Stomach (tissue), 9 donors: Measurements from ENCODE around the gene SDSL. TPM values are rescaled to one million over a fixed set of nuclear protein-coding genes. Genes with fewer than 3 reads are reported as not detected.
A peak's percentile ranks its signal among the peaks of the same experiment; 100 is the strongest.

ENCODE experiments used
- DNase-seq, 2 donors: peaks; one replicate each; pipeline versions ENCODE4 v3.0.0 to v3.0.0-alpha.2; 2013 to 2019
- H3K27ac ChIP-seq, 5 donors: fragments of 200-600 bp in 4 of 5; sonication (generic) in 4 of 5; one replicate each; pipeline ENCODE4 v1.5.1; 2013 to 2019; ENCODE audit warnings: mild to moderate bottlenecking in 1 of 5, moderate library complexity in 1 of 5
- H3K27me3 ChIP-seq, 3 donors: fragments of 200-600 bp; sonication (generic); one replicate each; pipeline ENCODE4 v1.5.1; 2017 to 2019; ENCODE audit warnings: mixed run types in 1 of 3
- H3K36me3 ChIP-seq, 4 donors: fragments of 200-600 bp; sonication (generic); 1 replicate in 3 of 4; 2 replicates in 1 of 4; pipeline ENCODE4 v1.5.1; 2016 to 2019
- H3K4me1 ChIP-seq, 4 donors: fragments of 200-600 bp; sonication (generic); one replicate each; pipeline ENCODE4 v1.5.1; 2016 to 2019
- H3K4me3 ChIP-seq, 4 donors: fragments of 200-600 bp; sonication (generic) in 3 of 4; one replicate each; pipeline ENCODE4 v1.5.1; 2016 to 2019; ENCODE audit warnings: mild to moderate bottlenecking in 1 of 4
- H3K9me3 ChIP-seq, 4 donors: fragments of 200-600 bp; sonication (generic); one replicate each; pipeline ENCODE4 v1.5.1; 2016 to 2019
- CTCF ChIP-seq, 7 experiments: fragments of 450-650 bp in 4 of 7; fragments of 200-600 bp in 3 of 7; sonication (generic) in 3 of 7; IDR thresholded peaks; one replicate each; pipeline ENCODE4 v1.5.1; 2016 to 2019; ENCODE audit warnings: antibody characterized with exemption in 7 of 7, control low read depth in 2 of 7, mild to moderate bottlenecking in 1 of 7
- EP300 ChIP-seq: sonication (generic); formaldehyde crosslinking; IDR thresholded peaks from one replicate; pipeline ENCODE4 v1.6.1; 2017; ENCODE audit warnings: antibody characterized with exemption
- POLR2A ChIP-seq, 4 donors: fragments of 450-650 bp; IDR thresholded peaks; one replicate each; pipeline ENCODE4 v1.6.1; 2016; ENCODE audit warnings: antibody characterized with exemption in 4 of 4, control low read depth in 2 of 4, mild to moderate bottlenecking in 1 of 4, moderate library complexity in 1 of 4
- POLR2AphosphoS5 ChIP-seq, 3 donors: sonication (generic); formaldehyde crosslinking; IDR thresholded peaks; one replicate each; pipeline ENCODE4 v1.6.1; 2016; ENCODE audit warnings: antibody characterized with exemption in 3 of 3
- WGBS, 5 donors: extraction: QIAGEN DNeasy Blood & Tissue Kit in 3 of 5; methylation state at CpG; one replicate each; pipeline versions ENCODE4 v1.1.5 to v1.1.7; 2013 to 2018; 5-methylcytosine and 5-hydroxymethylcytosine counted together
- intact Hi-C: fragments of 100-400 bp; cut with DNase I; formaldehyde crosslinking; loops from one replicate; pipeline ENCODE4 v1.15.1; 2023; ENCODE audit warnings: low total_unique reads
- polyA plus RNA-seq, 3 donors: library from polyadenylated mRNA; stranded (reverse); fragments of 200-250 nt; gene quantifications; one replicate each; pipeline ENCODE4 v1.2.3, GENCODE V29; 2013
- total RNA-seq, 5 donors: library from RNA; depleted of rRNA; stranded (reverse); fragments of >200 nt; gene quantifications; one replicate each; pipeline versions ENCODE4 v1.1.0 to v1.2.3, GENCODE V29; 2014 to 2016
- donor health status: healthy with polysubstance abuse.
- donor health status: Bipolar disorder and iron deficiency.
- donor health status: healthy.

SDSL gene
- total and polyA plus RNA-seq, 8 donors: 5.9 to 27.2 (median 15.1) TPM; not detected in 2

GRCh38 chr12:113438523-113439300 lies 16.5 kb downstream of the SDSL start:
- TF ChIP-seq EP300: no peak
- no peak for TF ChIP-seq CTCF (IDR thresholded peaks at IDR 0.05)
- TF ChIP-seq POLR2A (IDR thresholded peaks at IDR 0.05): no peak
- TF ChIP-seq POLR2AphosphoS5 (IDR thresholded peaks at IDR 0.05): no peak
- WGBS, 5 donors: 72 to 90% (median 82%) methylated on average over 4 of the region's 4 CpGs
- Histone ChIP-seq H3K36me3 (no peaks in the 10 kb centered on the region), H3K4me3 (no peak overlapping the region), H3K27me3 (peaks cover 0 to 47% (median 11%) of the 10 kb centered on the region in 3 donors), H3K9me3 (no peaks in the 10 kb centered on the region), H3K27ac (no peak overlapping the region), H3K4me1 (no peaks in the 10 kb centered on the region)
- intact Hi-C loops: no loop called here
- DNase-seq: no peak

- TF ChIP-seq CTCF (IDR thresholded peaks at IDR 0.05) (no peak), EP300 (no peak), POLR2A (IDR thresholded peaks at IDR 0.05) (no peak), POLR2AphosphoS5 (IDR thresholded peaks at IDR 0.05) (no peak)
- 39 to 43% (median 42%) methylated on average over 4 of the region's 4 CpGs for WGBS, 5 donors
- no peak overlapping the region for H3K4me3 ChIP-seq
- H3K36me3 ChIP-seq: no peaks in the 10 kb centered on the region
- H3K4me1 ChIP-seq: no peaks in the 10 kb centered on the region
- intact Hi-C loops: no loop called here
- H3K9me3 ChIP-seq: no peaks in the 10 kb centered on the region
- DNase-seq: no peak
- H3K27ac ChIP-seq: no peak overlapping the region
- peaks cover 0 to 52% (median 11%) of the 10 kb centered on the region in 3 donors for H3K27me3 ChIP-seq
Observed at GRCh38 chr12:113439301-113439597, 17.1 kb downstream of the SDSL start.

- WGBS, 5 donors: 25 to 40% (median 35%) methylated on average over 8 of the region's 8 CpGs
- intact Hi-C loops: no loop called here
- H3K4me1 ChIP-seq: no peaks in the 10 kb centered on the region
- peak; percentile 39 to 73 for DNase-seq
- peaks cover 0 to 55% (median 11%) of the 10 kb centered on the region in 3 donors for H3K27me3 ChIP-seq
- H3K4me3 ChIP-seq: no peak overlapping the region
- no peak overlapping the region for H3K27ac ChIP-seq
- H3K36me3 ChIP-seq: no peaks in the 10 kb centered on the region
- no peaks in the 10 kb centered on the region for H3K9me3 ChIP-seq
- TF ChIP-seq CTCF (IDR thresholded peaks at IDR 0.05): peak in 2 of 7 experiments; percentile 15 to 43
- TF ChIP-seq POLR2AphosphoS5 (IDR thresholded peaks at IDR 0.05): no peak
Observed at GRCh38 chr12:113439606-113440030, 17.4 kb downstream of the SDSL start.

- peaks cover 0 to 1% (median under 1%) of the 10 kb centered on the region in 4 donors for H3K9me3 ChIP-seq
- H3K27me3 ChIP-seq: peaks cover 0 to 62% (median 11%) of the 10 kb centered on the region in 3 donors
- intact Hi-C loops: no loop called here
Observed at GRCh38 chr12:113440336-113440735, 18.2 kb downstream of the SDSL start.

More at GRCh38 chr12:113440336-113440735, 18.2 kb downstream of the SDSL start:
- no peak for DNase-seq
- TF ChIP-seq POLR2AphosphoS5 (IDR thresholded peaks at IDR 0.05) (no peak), EP300 (no peak), POLR2A (IDR thresholded peaks at IDR 0.05) (no peak), CTCF (IDR thresholded peaks at IDR 0.05) (no peak)
- 60 to 75% (median 67%) methylated on average over 7 of the region's 7 CpGs for WGBS, 5 donors
- H3K4me1 ChIP-seq: no peaks in the 10 kb centered on the region
- no peak overlapping the region for H3K4me3 ChIP-seq
- no peaks in the 10 kb centered on the region for H3K36me3 ChIP-seq
- no peak overlapping the region for H3K27ac ChIP-seq
